Uterus (tissue), 4 donors: ENCODE measurements around the gene HOXA13. TPM values are rescaled to one million over a fixed set of nuclear protein-coding genes. Genes with fewer than 3 reads are reported as not detected.
A peak's percentile ranks its signal among the peaks of the same experiment; 100 is the strongest.

Experiments used
- DNase-seq, 2 donors: peaks; one replicate each; pipeline ENCODE4 v3.0.0-alpha.2; 2019 to 2020
- H3K27ac ChIP-seq, 2 donors: fragments of 200-600 bp; sonication (generic); 1 replicate in 1 of 2; 2 replicates in 1 of 2; pipeline ENCODE4 v1.5.1; 2016 to 2018
- H3K27me3 ChIP-seq, 2 donors: fragments of 200-600 bp; sonication (generic); one replicate each; pipeline ENCODE4 v1.5.1; 2018 to 2019; ENCODE audit warnings: control low read depth in 1 of 2
- H3K36me3 ChIP-seq, 2 donors: fragments of 200-600 bp; sonication (generic); one replicate each; pipeline ENCODE4 v1.5.1; 2019; ENCODE audit warnings: control low read depth in 1 of 2
- H3K4me1 ChIP-seq, 2 donors: fragments of 200-600 bp; sonication (generic); one replicate each; pipeline ENCODE4 v1.5.1; 2018 to 2019; ENCODE audit warnings: control low read depth in 1 of 2
- H3K4me3 ChIP-seq, 2 donors: fragments of 200-600 bp; sonication (generic); 1 replicate in 1 of 2; 2 replicates in 1 of 2; pipeline ENCODE4 v1.5.1; 2018 to 2019; ENCODE audit warnings: mild to moderate bottlenecking in 1 of 2
- H3K9me3 ChIP-seq, 2 donors: fragments of 200-600 bp; sonication (generic); one replicate each; pipeline ENCODE4 v1.5.1; 2019; ENCODE audit warnings: control low read depth in 1 of 2
- POLR2A ChIP-seq, 2 donors: fragments of 450-650 bp; IDR thresholded peaks; one replicate each; pipeline ENCODE4 v1.6.1; 2016; ENCODE audit warnings: antibody characterized with exemption in 2 of 2, mild to moderate bottlenecking in 1 of 2, moderate library complexity in 1 of 2
- intact Hi-C: fragments of 100-400 bp; cut with DNase I; formaldehyde crosslinking; loops from one replicate; pipeline ENCODE4 v1.15.1; 2023; ENCODE audit warnings: low total_unique reads
- total RNA-seq, 4 donors: library from RNA; depleted of rRNA in 3 of 4; stranded (reverse); fragments of >200 nt in 3 of 4; gene quantifications; one replicate each; pipeline versions ENCODE4 v1.1.0 to v1.2.4, GENCODE V29; 2014 to 2023
- TF ChIP-seq, protein P1 (sequence below), 4 experiments: fragments of 200-600 bp in 2 of 4; fragments of 450-650 bp in 2 of 4; sonication (generic) in 2 of 4; IDR thresholded peaks; one replicate each; pipeline ENCODE4 v1.5.1; 2016 to 2019; ENCODE audit warnings: antibody characterized with exemption in 4 of 4, mild to moderate bottlenecking in 2 of 4, moderate library complexity in 1 of 4
- donor health status: DM: yes; HTN: yes; CAD: no.

The HOXA13 gene
- total RNA-seq, 4 donors from 2014 or later, result 0.40 to 27.5 (median 1.1) TPM

GRCh38 chr7:27247000-27247399, 47.1 kb upstream of the HOXA13 start:
- DNase-seq, result no peak
- peaks cover 0 to 21% of the 10 kb centered on the region in 2 donors for H3K4me1 ChIP-seq
- TF ChIP-seq, protein P1, sequence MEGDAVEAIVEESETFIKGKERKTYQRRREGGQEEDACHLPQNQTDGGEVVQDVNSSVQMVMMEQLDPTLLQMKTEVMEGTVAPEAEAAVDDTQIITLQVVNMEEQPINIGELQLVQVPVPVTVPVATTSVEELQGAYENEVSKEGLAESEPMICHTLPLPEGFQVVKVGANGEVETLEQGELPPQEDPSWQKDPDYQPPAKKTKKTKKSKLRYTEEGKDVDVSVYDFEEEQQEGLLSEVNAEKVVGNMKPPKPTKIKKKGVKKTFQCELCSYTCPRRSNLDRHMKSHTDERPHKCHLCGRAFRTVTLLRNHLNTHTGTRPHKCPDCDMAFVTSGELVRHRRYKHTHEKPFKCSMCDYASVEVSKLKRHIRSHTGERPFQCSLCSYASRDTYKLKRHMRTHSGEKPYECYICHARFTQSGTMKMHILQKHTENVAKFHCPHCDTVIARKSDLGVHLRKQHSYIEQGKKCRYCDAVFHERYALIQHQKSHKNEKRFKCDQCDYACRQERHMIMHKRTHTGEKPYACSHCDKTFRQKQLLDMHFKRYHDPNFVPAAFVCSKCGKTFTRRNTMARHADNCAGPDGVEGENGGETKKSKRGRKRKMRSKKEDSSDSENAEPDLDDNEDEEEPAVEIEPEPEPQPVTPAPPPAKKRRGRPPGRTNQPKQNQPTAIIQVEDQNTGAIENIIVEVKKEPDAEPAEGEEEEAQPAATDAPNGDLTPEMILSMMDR (IDR thresholded peaks at IDR 0.05), result no peak
- no peaks in the 10 kb centered on the region for H3K36me3 ChIP-seq
- no peak overlapping the region for H3K4me3 ChIP-seq
- H3K27me3 ChIP-seq, result peaks cover 53 to 90% of the 10 kb centered on the region in 2 donors
- H3K9me3 ChIP-seq, result no peaks in the 10 kb centered on the region
- intact Hi-C loops, result no loop called here
- no peak overlapping the region for H3K27ac ChIP-seq

GRCh38 chr7:27245798-27246691, 46.2 kb upstream of the HOXA13 start:
- H3K27ac ChIP-seq, result no peak overlapping the region
- TF ChIP-seq, protein P1 (IDR thresholded peaks at IDR 0.05), result no peak
- no peak for TF ChIP-seq POLR2A (IDR thresholded peaks at IDR 0.05)
- H3K4me1 ChIP-seq, result peaks cover 0 to 21% of the 10 kb centered on the region in 2 donors
- peaks cover 52 to 90% of the 10 kb centered on the region in 2 donors for H3K27me3 ChIP-seq
- peak overlapping the region in 1 of 2 donors; percentile 4 for H3K4me3 ChIP-seq
- H3K9me3 ChIP-seq, result no peaks in the 10 kb centered on the region
- DNase-seq, result no peak
- intact Hi-C loops, result no loop called here
- H3K36me3 ChIP-seq, result no peaks in the 10 kb centered on the region

DNA sequence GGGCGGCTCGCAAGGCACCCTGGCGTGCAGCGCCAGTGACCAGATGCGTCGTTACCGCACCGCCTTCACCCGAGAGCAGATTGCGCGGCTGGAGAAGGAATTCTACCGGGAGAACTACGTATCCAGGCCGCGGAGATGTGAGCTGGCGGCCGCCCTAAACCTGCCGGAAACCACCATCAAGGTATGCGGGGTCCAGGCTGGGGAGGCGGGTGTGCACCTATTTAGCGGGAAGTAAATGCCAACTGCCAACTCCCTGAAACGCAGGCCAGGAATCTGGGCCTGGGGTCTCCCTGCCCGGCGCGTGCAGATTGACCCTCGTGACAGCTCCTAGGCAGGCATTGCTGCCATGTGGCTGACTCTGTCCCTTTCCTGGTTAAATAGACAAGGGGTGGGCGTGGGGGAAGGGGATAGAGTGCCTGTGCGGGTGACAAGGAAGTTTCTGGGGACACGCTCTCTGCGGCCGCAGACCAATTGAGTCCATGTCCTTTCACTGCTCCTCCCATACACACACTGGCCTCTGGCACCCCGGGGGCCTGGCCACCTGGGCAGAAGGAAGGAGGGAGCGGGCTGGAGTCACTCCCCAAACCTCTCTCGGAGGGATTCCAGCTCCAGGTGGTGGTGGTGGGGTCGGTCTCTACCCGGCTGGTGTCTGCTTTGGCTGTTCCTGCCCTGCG, 45.4 kb upstream of the HOXA13 start:
- peaks cover 51 to 90% of the 10 kb centered on the region in 2 donors for H3K27me3 ChIP-seq
- no peak overlapping the region for H3K27ac ChIP-seq
- TF ChIP-seq, protein P1 (IDR thresholded peaks at IDR 0.05), result no peak
- TF ChIP-seq POLR2A (IDR thresholded peaks at IDR 0.05), result no peak
- no peaks in the 10 kb centered on the region for H3K9me3 ChIP-seq
- intact Hi-C loops, result no loop called here
- no peak for DNase-seq
- H3K4me3 ChIP-seq, result no peak overlapping the region
- H3K36me3 ChIP-seq, result no peaks in the 10 kb centered on the region
- H3K4me1 ChIP-seq, result peaks cover 0 to 21% of the 10 kb centered on the region in 2 donors

DNA sequence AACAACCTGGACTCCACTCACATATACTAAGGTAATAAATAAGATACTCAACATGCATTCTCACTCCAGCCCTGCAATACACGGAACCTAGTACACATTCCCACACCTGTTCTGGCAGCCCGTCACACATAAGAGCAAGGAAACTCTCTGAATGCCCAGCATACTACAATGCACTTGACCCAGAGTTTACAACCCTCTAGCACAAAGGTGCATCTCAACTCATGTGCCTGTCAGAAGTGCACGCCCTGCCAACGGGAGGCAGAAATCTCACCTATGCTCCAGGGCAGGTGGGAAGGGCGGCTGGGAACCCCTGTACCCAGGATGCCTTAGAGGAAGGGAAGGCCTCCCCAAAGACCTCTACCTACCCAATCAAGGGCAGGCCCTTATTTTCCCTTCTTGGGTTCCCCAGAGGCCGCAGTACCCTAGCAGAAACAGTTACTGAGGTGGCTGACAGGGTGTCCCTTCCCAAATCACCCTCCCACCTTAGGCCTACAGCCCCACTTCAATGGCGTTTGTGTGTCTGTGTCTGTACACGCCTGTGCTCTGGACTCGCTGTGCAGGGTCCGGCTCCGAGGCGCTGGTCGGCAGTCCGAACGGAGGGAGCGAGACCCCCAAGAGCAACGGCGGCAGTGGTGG, 44.7 kb upstream of the HOXA13 start:
- Histone ChIP-seq H3K4me1 (peaks cover 0 to 23% of the 10 kb centered on the region in 2 donors), H3K36me3 (no peaks in the 10 kb centered on the region), H3K4me3 (no peak overlapping the region), H3K9me3 (no peaks in the 10 kb centered on the region), H3K27me3 (peaks cover 45 to 90% of the 10 kb centered on the region in 2 donors), H3K27ac (no peak overlapping the region)
- DNase-seq, result no peak
- TF ChIP-seq, protein P1 (IDR thresholded peaks at IDR 0.05), result no peak
- no peak for TF ChIP-seq POLR2A (IDR thresholded peaks at IDR 0.05)
- intact Hi-C loops, result no loop called here
